ENCODE results near the gene POM121C. TPM values are rescaled to one million over a fixed set of nuclear protein-coding genes. Genes with fewer than 3 reads are reported as not detected.
"Not testable (repeated sequence)": the region's sequence is repeated elsewhere in the genome, so short reads cannot be mapped to it uniquely, and the experiment has no call there.

POM121C gene
- total and polyA plus RNA-seq, 2 of the 13 experiments (the other 11 are each of a cell fraction or from before 2014, with no cell fraction given) = 7.3 to 20.2 TPM

GRCh38 chr7:75480313-75480712 is 5.8 kb downstream of the POM121C start:
- intact Hi-C loops (cut with micrococcal nuclease; ENCODE audit: unreplicated experiment); BruUV-seq (replicated peaks); H3K4me3 ChIP-seq (replicated peaks in 1 of 3; ENCODE audit: insufficient read depth in 1 of 3, low read depth in 2 of 3, low read length in 3 of 3); H3K27me3 ChIP-seq (ENCODE audit: control insufficient read depth in 1 of 2, insufficient read depth in 2 of 2, low read length in 2 of 2); H3K36me3 ChIP-seq (replicated peaks in 1 of 2; ENCODE audit: control insufficient read depth in 1 of 2, insufficient read depth in 2 of 2, low read length in 2 of 2); POLR2A ChIA-PET; H2AFZ ChIP-seq (ENCODE audit: low read length); H3K4me1 ChIP-seq (ENCODE audit: insufficient read depth, low read length); DNase-seq (ENCODE audit: low spot score); H3K9ac ChIP-seq (ENCODE audit: insufficient read depth, low read depth, low read length); FAIRE-seq; H4K20me1 ChIP-seq (ENCODE audit: insufficient read depth, low read length); H3K9me3 ChIP-seq (ENCODE audit: low read length); CTCF ChIA-PET (ENCODE audit: low intra/inter-chr PET ratio, low total read pairs); H3K27ac ChIP-seq (ENCODE audit: extremely low read length, insufficient read depth, low read length); in situ Hi-C loops (cut with HindIII; ENCODE audit: extremely low pct_ligation_motif_present, low pct_unique_long_range_greater_than_20kb); ATAC-seq; H3K4me2 ChIP-seq (ENCODE audit: low read depth, low read length): not testable (repeated sequence)
- H3K79me2 ChIP-seq (ENCODE audit: insufficient read depth, low read length) = peaks cover 15% of the 10 kb centered on the region
- peak; percentile 100 for TF ChIP-seq ZNF614 (CRISPR knock-in tag; IDR thresholded peaks at IDR 0.05; ENCODE audit: borderline replicate concordance)

- CTCF ChIA-PET (ENCODE audit: low intra/inter-chr PET ratio, low total read pairs) = not testable (repeated sequence)
These were observed 8.6 kb downstream of the POM121C start for GRCh38 chr7:75477457-75477856.

GRCh38 chr7:75470166-75470565 is 15.9 kb downstream of the POM121C start:
- WGBS (ENCODE audit: low lambda C conversion rate) = no CpG with 5 or more reads among the region's 4 CpGs
- H3K9ac ChIP-seq (ENCODE audit: insufficient read depth, low read depth, low read length); FAIRE-seq; ATAC-seq; H3K27ac ChIP-seq (ENCODE audit: extremely low read length, insufficient read depth, low read length); H4K20me1 ChIP-seq (ENCODE audit: insufficient read depth, low read length); H2AFZ ChIP-seq (ENCODE audit: low read length); H3K79me2 ChIP-seq (ENCODE audit: insufficient read depth, low read length); H3K4me3 ChIP-seq (replicated peaks in 1 of 3; ENCODE audit: insufficient read depth in 1 of 3, low read depth in 2 of 3, low read length in 3 of 3); H3K9me3 ChIP-seq (ENCODE audit: low read length); H3K4me1 ChIP-seq (ENCODE audit: insufficient read depth, low read length); POLR2A ChIA-PET; CTCF ChIA-PET (ENCODE audit: low intra/inter-chr PET ratio, low total read pairs); in situ Hi-C loops (cut with HindIII; ENCODE audit: extremely low pct_ligation_motif_present, low pct_unique_long_range_greater_than_20kb); DNase-seq (ENCODE audit: low spot score); BruUV-seq (replicated peaks); intact Hi-C loops (cut with micrococcal nuclease; ENCODE audit: unreplicated experiment); H3K4me2 ChIP-seq (ENCODE audit: low read depth, low read length); H3K27me3 ChIP-seq (ENCODE audit: control insufficient read depth in 1 of 2, insufficient read depth in 2 of 2, low read length in 2 of 2): not testable (repeated sequence)
- peaks cover 4 to 15% of the 10 kb centered on the region in 2 experiments; a peak in 4 of 5 replicates for H3K36me3 ChIP-seq (replicated peaks in 1 of 2; ENCODE audit: control insufficient read depth in 1 of 2, insufficient read depth in 2 of 2, low read length in 2 of 2)

More at GRCh38 chr7:75477457-75477856, 8.6 kb downstream of the POM121C start:
- H3K4me2 ChIP-seq (ENCODE audit: low read depth, low read length); H3K9me3 ChIP-seq (ENCODE audit: low read length); ATAC-seq; in situ Hi-C loops (cut with HindIII; ENCODE audit: extremely low pct_ligation_motif_present, low pct_unique_long_range_greater_than_20kb); DNase-seq (ENCODE audit: low spot score); H4K20me1 ChIP-seq (ENCODE audit: insufficient read depth, low read length); H2AFZ ChIP-seq (ENCODE audit: low read length); H3K79me2 ChIP-seq (ENCODE audit: insufficient read depth, low read length); H3K36me3 ChIP-seq (replicated peaks in 1 of 2; ENCODE audit: control insufficient read depth in 1 of 2, insufficient read depth in 2 of 2, low read length in 2 of 2); H3K4me1 ChIP-seq (ENCODE audit: insufficient read depth, low read length); H3K27ac ChIP-seq (ENCODE audit: extremely low read length, insufficient read depth, low read length); BruUV-seq (replicated peaks); POLR2A ChIA-PET; FAIRE-seq; intact Hi-C loops (cut with micrococcal nuclease; ENCODE audit: unreplicated experiment); H3K4me3 ChIP-seq (replicated peaks in 1 of 3; ENCODE audit: insufficient read depth in 1 of 3, low read depth in 2 of 3, low read length in 3 of 3); H3K27me3 ChIP-seq (ENCODE audit: control insufficient read depth in 1 of 2, insufficient read depth in 2 of 2, low read length in 2 of 2); H3K9ac ChIP-seq (ENCODE audit: insufficient read depth, low read depth, low read length): not testable (repeated sequence)

GRCh38 chr7:75460541-75460940 is 25.6 kb downstream of the POM121C start:
- FAIRE-seq; H3K9me3 ChIP-seq (ENCODE audit: low read length); H4K20me1 ChIP-seq (ENCODE audit: insufficient read depth, low read length); H3K27ac ChIP-seq (ENCODE audit: extremely low read length, insufficient read depth, low read length); in situ Hi-C loops (cut with HindIII; ENCODE audit: extremely low pct_ligation_motif_present, low pct_unique_long_range_greater_than_20kb); H3K4me3 ChIP-seq (replicated peaks in 1 of 3; ENCODE audit: insufficient read depth in 1 of 3, low read depth in 2 of 3, low read length in 3 of 3); BruUV-seq (replicated peaks); POLR2A ChIA-PET; H3K4me1 ChIP-seq (ENCODE audit: insufficient read depth, low read length); H3K27me3 ChIP-seq (ENCODE audit: control insufficient read depth in 1 of 2, insufficient read depth in 2 of 2, low read length in 2 of 2); intact Hi-C loops (cut with micrococcal nuclease; ENCODE audit: unreplicated experiment); ATAC-seq; H3K79me2 ChIP-seq (ENCODE audit: insufficient read depth, low read length); DNase-seq (ENCODE audit: low spot score); H2AFZ ChIP-seq (ENCODE audit: low read length); H3K4me2 ChIP-seq (ENCODE audit: low read depth, low read length); H3K36me3 ChIP-seq (replicated peaks in 1 of 2; ENCODE audit: control insufficient read depth in 1 of 2, insufficient read depth in 2 of 2, low read length in 2 of 2); H3K9ac ChIP-seq (ENCODE audit: insufficient read depth, low read depth, low read length); CTCF ChIA-PET (ENCODE audit: low intra/inter-chr PET ratio, low total read pairs): not testable (repeated sequence)
- 83% methylated on average over 1 of the region's 5 CpGs for WGBS (ENCODE audit: low lambda C conversion rate)

All from HepG2 (cell line).